KMS-11 (cell line): Measurements from ENCODE around the gene FIG4.

Experiments
- H2AFZ ChIP-seq: fragments of 200-600 bp; sonication (generic); 2 replicates; pipeline ENCODE4 v1.6.1; 2016; ENCODE audit warnings: antibody characterized with exemption, mixed run types, low read depth
- H3K27ac ChIP-seq: fragments of 200-600 bp; sonication (generic); 2 replicates; pipeline ENCODE4 v1.6.1; 2016; ENCODE audit warnings: mild to moderate bottlenecking, mixed run types
- H3K27me3 ChIP-seq: fragments of 200-600 bp; sonication (generic); 2 replicates; pipeline ENCODE4 v1.6.1; 2017; ENCODE audit warnings: mild to moderate bottlenecking, low read depth, mixed run types, moderate library complexity; ENCODE audit not compliant: insufficient read depth
- H3K36me3 ChIP-seq: fragments of 200-600 bp; sonication (generic); 2 replicates; pipeline ENCODE4 v1.6.1; 2017; ENCODE audit warnings: mild to moderate bottlenecking, mixed run types; ENCODE audit not compliant: insufficient read depth
- H3K4me1 ChIP-seq: fragments of 200-600 bp; sonication (generic); 2 replicates; pipeline ENCODE4 v1.6.1; 2016; ENCODE audit warnings: mild to moderate bottlenecking, low read depth, mixed run types; ENCODE audit not compliant: poor library complexity, severe bottlenecking
- H3K4me2 ChIP-seq: fragments of 200-600 bp; sonication (generic); 2 replicates; pipeline ENCODE4 v1.7.0; 2016; ENCODE audit warnings: mild to moderate bottlenecking, mixed run types
- H3K4me3 ChIP-seq: fragments of 200-600 bp; sonication (generic); IDR thresholded peaks from 2 replicates; pipeline ENCODE4 v1.6.1; 2017; ENCODE audit warnings: low read depth, low read length, mixed read lengths; ENCODE audit not compliant: insufficient read depth
- H3K79me2 ChIP-seq: fragments of 200-600 bp; sonication (generic); 2 replicates; pipeline ENCODE4 v1.6.1; 2016; ENCODE audit warnings: low read depth, mixed run types; ENCODE audit not compliant: insufficient read depth
- H3K9ac ChIP-seq: fragments of 200-600 bp; sonication (generic); 2 replicates; pipeline ENCODE4 v1.6.1; 2016; ENCODE audit warnings: mild to moderate bottlenecking, mixed run types
- H4K20me1 ChIP-seq: fragments of 200-600 bp; sonication (generic); 2 replicates; pipeline ENCODE4 v1.6.1; 2016; ENCODE audit warnings: mild to moderate bottlenecking, mixed run types; ENCODE audit not compliant: insufficient read depth
- CTCF ChIP-seq: fragments of 200-600 bp; sonication (generic); conservative IDR thresholded peaks from 2 replicates; pipeline ENCODE4 v1.6.1; 2017; ENCODE audit warnings: low read depth, mild to moderate bottlenecking, antibody characterized with exemption, low read length, moderate library complexity, mixed read lengths

FIG4 gene

GRCh38 chr6:109762769-109763441 is 71.8 kb downstream of the FIG4 start:
- no peaks in the 10 kb centered on the region for H3K27me3 ChIP-seq
- H2AFZ ChIP-seq, result no peak overlapping the region
- no peak overlapping the region for H3K4me3 ChIP-seq
- no peaks in the 10 kb centered on the region for H4K20me1 ChIP-seq
- no peak for TF ChIP-seq CTCF
- H3K4me2 ChIP-seq, result no peak overlapping the region
- H3K79me2 ChIP-seq, result no peaks in the 10 kb centered on the region
- H3K36me3 ChIP-seq, result no peaks in the 10 kb centered on the region
- no peak overlapping the region for H3K27ac ChIP-seq
- H3K4me1 ChIP-seq, result no peaks in the 10 kb centered on the region
- no peak overlapping the region for H3K9ac ChIP-seq

GRCh38 chr6:109766167-109766566 is 75.1 kb downstream of the FIG4 start:
- Histone ChIP-seq H3K4me2 (no peak overlapping the region), H2AFZ (no peak overlapping the region), H3K79me2 (no peaks in the 10 kb centered on the region), H3K9ac (no peak overlapping the region), H3K36me3 (no peaks in the 10 kb centered on the region), H3K4me3 (no peak overlapping the region), H3K27me3 (no peaks in the 10 kb centered on the region), H3K4me1 (no peaks in the 10 kb centered on the region), H3K27ac (no peak overlapping the region), H4K20me1 (no peaks in the 10 kb centered on the region)
- no peak for TF ChIP-seq CTCF

GRCh38 chr6:109767961-109768360 is 76.9 kb downstream of the FIG4 start:
- no peak overlapping the region for H3K4me2 ChIP-seq
- H3K27me3 ChIP-seq, result no peaks in the 10 kb centered on the region
- no peak overlapping the region for H3K4me3 ChIP-seq
- no peaks in the 10 kb centered on the region for H3K4me1 ChIP-seq
- no peak overlapping the region for H3K9ac ChIP-seq
- TF ChIP-seq CTCF, result no peak
- no peaks in the 10 kb centered on the region for H3K36me3 ChIP-seq
- no peak overlapping the region for H2AFZ ChIP-seq
- H3K79me2 ChIP-seq, result no peaks in the 10 kb centered on the region
- no peak overlapping the region for H3K27ac ChIP-seq
- H4K20me1 ChIP-seq, result no peaks in the 10 kb centered on the region

- no peaks in the 10 kb centered on the region for H3K79me2 ChIP-seq
- H3K27me3 ChIP-seq, result no peaks in the 10 kb centered on the region
- TF ChIP-seq CTCF, result no peak
- no peak overlapping the region for H3K9ac ChIP-seq
- H3K4me2 ChIP-seq, result no peak overlapping the region
- H2AFZ ChIP-seq, result no peak overlapping the region
- no peaks in the 10 kb centered on the region for H4K20me1 ChIP-seq
- no peak overlapping the region for H3K27ac ChIP-seq
- H3K4me3 ChIP-seq, result no peak overlapping the region
- H3K36me3 ChIP-seq, result no peaks in the 10 kb centered on the region
- no peaks in the 10 kb centered on the region for H3K4me1 ChIP-seq
Observed at GRCh38 chr6:109768485-109768884, 77.4 kb downstream of the FIG4 start.
